ENCODE data around the gene TARBP2. TPM values are rescaled to one million over a fixed set of nuclear protein-coding genes. Genes with fewer than 3 reads are reported as not detected.

Gene TARBP2
- total RNA-seq, 2 donors from 2014 or later = 36.6 to 66.9 TPM

- Histone ChIP-seq H3K27me3 (no peaks in the 10 kb centered on the region), H3K27ac (peak overlapping the region in 2 of 4 donors; percentile 23 to 34), H3K36me3 (replicated peaks in 1 of 2; ENCODE audit: insufficient read depth in 1 of 2, low read depth in 2 of 2) (peaks cover 0 to 7% of the 10 kb centered on the region in 2 donors), H3K9me3 (no peaks in the 10 kb centered on the region), H3K4me1 (peaks cover 8% of the 10 kb centered on the region), H3K4me3 (no peak overlapping the region)
- 28 to 34% methylated on average over 7 of the region's 7 CpGs for WGBS, 2 donors
- peak; percentile 96 for ATAC-seq
- intact Hi-C loops (cut with DNase I) = loop anchor here (10.0 kb wide), 1 partner anchor 154 kb away; no protein-coding TSS in a partner anchor
- TF ChIP-seq CTCF (IDR thresholded peaks at IDR 0.05) (peak; percentile 72 to 94 (median 92)), POLR2A (IDR thresholded peaks at IDR 0.05) (no peak)
- peak; percentile 85 to 89 (median 88) for DNase-seq
Observed at GRCh38 chr12:53508534-53509170, 7.6 kb downstream of the TARBP2 start.

GRCh38 chr12:53510181-53510812 lies 9.2 kb downstream of the TARBP2 start:
- Histone ChIP-seq H3K27ac (no peak overlapping the region), H3K36me3 (replicated peaks in 1 of 2; ENCODE audit: insufficient read depth in 1 of 2, low read depth in 2 of 2) (peaks cover 0 to 12% of the 10 kb centered on the region in 2 donors), H3K4me1 (peaks cover 8% of the 10 kb centered on the region), H3K9me3 (no peaks in the 10 kb centered on the region), H3K27me3 (no peaks in the 10 kb centered on the region), H3K4me3 (no peak overlapping the region)
- TF ChIP-seq CTCF (IDR thresholded peaks at IDR 0.05) = no peak
- TF ChIP-seq POLR2A (IDR thresholded peaks at IDR 0.05) = no peak
- intact Hi-C loops (cut with DNase I) = no loop called here
- WGBS, 2 donors = 81 to 83% methylated on average over 9 of the region's 9 CpGs
- no peak for DNase-seq
- no peak for ATAC-seq

GRCh38 chr12:53513712-53514410 lies 12.8 kb downstream of the TARBP2 start:
- DNase-seq = no peak
- Histone ChIP-seq H3K36me3 (replicated peaks in 1 of 2; ENCODE audit: insufficient read depth in 1 of 2, low read depth in 2 of 2) (peaks cover 10 to 24% of the 10 kb centered on the region in 2 donors), H3K4me1 (peaks cover 1% of the 10 kb centered on the region), H3K9me3 (no peaks in the 10 kb centered on the region), H3K27ac (no peak overlapping the region), H3K27me3 (no peaks in the 10 kb centered on the region), H3K4me3 (no peak overlapping the region)
- WGBS, 2 donors = 73 to 75% methylated on average over 6 of the region's 6 CpGs
- no peak for ATAC-seq
- intact Hi-C loops (cut with DNase I) = no loop called here
- no peak for TF ChIP-seq CTCF (IDR thresholded peaks at IDR 0.05)
- no peak for TF ChIP-seq POLR2A (IDR thresholded peaks at IDR 0.05)

- Histone ChIP-seq H3K36me3 (replicated peaks in 1 of 2; ENCODE audit: insufficient read depth in 1 of 2, low read depth in 2 of 2) (peaks cover 10 to 30% of the 10 kb centered on the region in 2 donors), H3K4me3 (no peak overlapping the region), H3K27ac (no peak overlapping the region), H3K4me1 (no peaks in the 10 kb centered on the region), H3K9me3 (no peaks in the 10 kb centered on the region), H3K27me3 (no peaks in the 10 kb centered on the region)
- WGBS, 2 donors = 79 to 83% methylated on average over 6 of the region's 6 CpGs
- no peak for TF ChIP-seq POLR2A (IDR thresholded peaks at IDR 0.05)
- TF ChIP-seq CTCF (IDR thresholded peaks at IDR 0.05) = no peak
- intact Hi-C loops (cut with DNase I) = no loop called here
- no peak for ATAC-seq
- DNase-seq = no peak
Observed at GRCh38 chr12:53514628-53515290, 13.7 kb downstream of the TARBP2 start.

Data from body of pancreas (tissue), 4 donors.